NCI-H226 (cell line): ENCODE results near the gene DNAI1.

Experiments used
- DNase-seq: peaks from one replicate; pipeline ENCODE4 v3.0.0-alpha.2; 2015

DNAI1 gene

DNA sequence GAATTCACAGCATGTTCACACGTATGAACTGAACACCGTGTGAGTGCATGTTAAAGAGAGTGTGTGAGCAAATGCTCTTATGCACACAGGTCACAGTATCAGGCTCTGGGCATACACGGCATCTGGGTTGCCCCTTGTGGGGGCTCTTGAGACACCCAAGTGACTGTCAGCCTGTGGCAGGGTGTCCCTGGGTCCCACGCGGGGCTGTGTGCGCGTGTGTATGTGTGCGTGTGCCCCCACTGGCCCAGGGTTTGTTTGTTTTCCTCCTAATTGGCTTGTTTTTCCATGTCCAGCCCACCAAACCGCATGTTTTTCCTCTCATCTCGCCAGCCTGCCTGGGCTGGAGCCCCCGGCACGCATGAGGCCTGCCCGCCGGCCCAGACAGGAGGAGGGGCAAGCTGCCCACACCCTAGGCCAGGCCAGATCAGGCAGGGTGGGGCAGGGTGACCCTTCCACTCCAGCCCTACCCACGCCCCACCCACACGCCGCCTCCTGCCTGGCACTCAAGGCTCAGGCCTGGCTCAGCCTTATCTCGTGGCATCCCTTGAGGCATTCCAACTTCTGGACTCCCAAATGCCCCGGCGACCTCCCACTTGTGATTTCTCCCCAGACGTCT, 102.1 kb downstream of the DNAI1 start:
- DNase-seq: no peak

DNA sequence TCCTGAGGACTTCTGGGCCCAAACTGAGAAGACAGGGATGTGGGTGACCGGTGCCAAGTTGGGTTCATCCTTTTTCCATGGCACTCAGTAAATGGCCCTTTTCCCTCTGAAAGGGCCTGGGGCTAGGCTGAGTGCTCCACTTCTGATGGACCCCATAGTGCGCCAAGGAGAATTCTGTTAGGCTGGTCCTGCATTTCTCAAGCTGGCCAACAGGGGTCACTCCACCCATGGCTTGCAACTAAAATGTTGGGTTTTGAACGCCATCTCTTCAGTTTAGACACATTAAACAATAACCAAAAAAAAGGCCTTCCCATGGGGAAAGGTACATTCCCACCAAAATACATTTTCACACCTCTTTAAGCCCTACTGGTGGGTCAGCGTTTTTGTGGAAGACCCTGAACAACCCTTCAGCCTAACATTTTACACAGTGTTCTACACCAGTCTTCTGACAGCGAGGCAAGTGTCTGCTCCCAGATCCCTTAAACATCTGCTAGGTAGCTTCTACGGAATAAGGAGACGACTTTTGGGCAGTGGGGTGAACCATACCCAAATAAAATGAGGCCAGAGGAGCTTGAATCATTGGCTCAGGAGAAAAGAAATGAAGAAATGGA, 103.6 kb downstream of the DNAI1 start:
- DNase-seq: no peak

DNA sequence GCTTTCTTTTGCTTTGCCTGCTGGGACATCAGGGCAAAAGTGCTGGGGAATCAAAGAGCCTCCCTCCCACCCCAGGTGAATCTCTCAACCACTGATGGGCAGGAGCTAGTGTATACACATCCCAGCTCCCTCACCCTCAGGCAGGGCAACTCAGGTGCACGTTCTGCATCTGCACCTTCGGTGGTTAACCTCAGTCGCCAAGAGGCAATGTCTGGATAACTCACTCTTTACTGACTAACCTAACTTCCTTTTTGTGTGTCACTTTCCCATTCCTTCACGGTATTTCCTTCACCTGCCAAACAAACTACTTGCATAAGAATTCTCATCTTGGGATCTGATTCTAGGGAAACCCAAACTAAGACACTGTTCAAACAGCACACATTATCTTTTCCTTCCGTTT, 104.7 kb downstream of the DNAI1 start:
- no peak for DNase-seq

DNA sequence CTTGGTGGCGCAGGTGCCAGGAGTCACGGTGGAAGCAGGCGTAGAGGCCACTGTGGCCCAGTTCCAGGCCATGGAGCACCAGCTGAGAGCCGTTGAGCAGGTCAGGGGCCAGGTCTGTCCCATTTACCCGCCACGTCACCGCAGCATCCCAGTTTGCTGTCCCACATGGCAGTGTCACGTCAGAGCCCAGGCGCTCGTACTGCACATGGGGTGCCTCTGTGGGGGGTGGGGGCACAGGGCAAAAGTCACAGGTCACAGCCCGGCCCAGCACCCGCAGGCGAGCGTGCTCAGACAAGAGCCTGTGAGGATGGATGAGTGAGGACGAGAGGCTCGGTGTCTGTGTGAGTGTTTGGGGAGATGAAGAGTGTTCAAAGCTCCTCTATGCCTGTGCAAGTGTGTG, 106.0 kb downstream of the DNAI1 start:
- no peak for DNase-seq

DNA sequence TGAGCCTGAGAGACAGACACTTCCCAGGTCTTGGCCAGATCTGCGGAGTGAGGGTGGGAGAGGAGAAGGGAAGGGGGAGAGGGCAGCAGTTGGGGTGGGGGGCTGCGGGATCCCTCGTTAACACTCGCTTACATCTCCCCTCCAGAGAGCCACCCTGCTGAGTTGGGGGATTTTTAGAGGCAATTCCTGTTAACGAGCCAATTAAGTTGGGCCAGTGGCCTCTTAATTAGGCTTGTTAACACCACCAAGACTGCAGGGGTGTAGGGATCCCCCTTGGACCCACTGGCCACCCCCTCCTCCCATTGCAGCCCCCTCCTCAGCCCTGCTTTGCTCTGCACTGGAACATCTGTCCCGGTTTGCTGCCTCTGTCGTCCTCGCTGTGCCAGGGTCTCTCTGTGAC, 107.3 kb downstream of the DNAI1 start:
- DNase-seq: no peak

DNA sequence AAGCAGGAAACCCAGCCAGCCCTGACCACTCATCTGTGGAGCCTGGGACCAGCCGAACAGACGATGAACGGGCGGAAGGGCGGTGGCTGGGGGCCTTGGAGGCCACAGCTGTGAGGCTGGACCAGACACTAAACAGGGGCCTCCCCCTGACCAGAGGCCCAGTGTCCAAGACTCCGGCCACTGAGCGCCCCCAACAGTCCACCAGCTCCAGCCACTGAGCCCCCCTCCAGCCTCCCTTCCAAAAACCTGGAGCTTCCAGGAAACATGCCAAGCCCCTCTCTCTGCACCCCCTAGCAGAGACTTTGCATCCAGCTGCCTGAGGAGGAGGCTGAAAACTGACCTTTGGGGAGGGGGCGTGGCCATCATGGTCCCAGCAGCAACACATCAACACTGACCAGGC, 107.7 kb downstream of the DNAI1 start:
- no peak for DNase-seq

DNA sequence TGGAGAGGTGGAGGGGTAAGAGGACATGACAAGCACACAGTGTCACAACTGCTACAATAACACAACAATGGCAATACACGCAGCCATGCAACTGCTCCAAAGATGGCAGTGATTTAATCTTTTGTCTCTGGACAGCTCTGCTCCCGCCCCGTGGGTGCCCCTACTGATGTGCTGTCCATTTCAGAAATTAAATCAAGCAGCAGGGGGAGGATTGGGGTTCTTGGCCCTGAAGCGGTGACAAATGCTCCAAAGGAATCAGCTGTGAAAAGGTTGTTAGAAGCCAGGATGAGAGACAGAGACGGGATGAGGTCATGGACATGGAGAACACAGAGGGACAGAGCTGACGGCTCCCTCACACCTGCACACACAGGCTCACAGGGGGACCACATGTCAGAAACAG, 108.4 kb downstream of the DNAI1 start:
- no peak for DNase-seq

DNA sequence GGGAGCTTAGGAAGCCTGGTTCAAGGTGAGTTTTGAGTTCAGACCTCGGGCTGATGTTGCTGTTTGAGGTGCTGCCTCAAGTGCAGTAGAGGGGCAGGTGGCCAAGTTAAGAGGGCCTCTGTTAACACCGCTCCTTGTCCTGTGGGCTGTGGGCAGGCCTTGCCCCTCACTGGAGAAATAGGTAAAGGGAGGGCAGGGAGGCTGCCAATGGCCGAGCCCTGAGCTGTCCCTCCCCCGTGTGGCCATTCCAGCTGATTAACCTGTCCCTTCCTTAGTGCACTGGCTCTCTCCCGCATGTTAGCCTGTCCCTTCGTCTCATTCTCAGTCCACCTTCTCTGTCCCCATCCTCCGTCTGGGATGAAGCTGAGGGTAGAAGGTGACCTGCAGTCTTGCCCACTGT, 109.5 kb downstream of the DNAI1 start:
- DNase-seq: no peak

DNA sequence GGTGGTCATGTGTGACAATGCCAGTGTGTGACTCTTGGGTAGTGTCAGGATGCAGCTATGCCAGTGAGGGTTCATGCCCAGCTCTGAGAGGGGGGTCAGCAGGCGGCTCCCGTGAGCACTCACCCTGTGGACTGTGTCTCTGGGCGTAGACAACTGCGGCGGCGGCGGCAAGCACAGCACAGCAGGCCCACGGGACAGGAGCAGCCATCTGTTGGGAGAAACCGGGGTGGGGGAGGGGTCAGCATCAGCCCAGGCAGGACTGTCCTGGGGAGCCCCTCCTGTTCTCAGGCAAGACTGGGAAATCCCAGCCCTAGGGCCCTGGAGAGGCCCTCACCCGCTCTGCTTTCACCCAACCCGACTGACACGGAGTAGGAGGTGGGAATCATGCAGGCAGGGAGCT, 110.2 kb downstream of the DNAI1 start:
- no peak for DNase-seq

DNA sequence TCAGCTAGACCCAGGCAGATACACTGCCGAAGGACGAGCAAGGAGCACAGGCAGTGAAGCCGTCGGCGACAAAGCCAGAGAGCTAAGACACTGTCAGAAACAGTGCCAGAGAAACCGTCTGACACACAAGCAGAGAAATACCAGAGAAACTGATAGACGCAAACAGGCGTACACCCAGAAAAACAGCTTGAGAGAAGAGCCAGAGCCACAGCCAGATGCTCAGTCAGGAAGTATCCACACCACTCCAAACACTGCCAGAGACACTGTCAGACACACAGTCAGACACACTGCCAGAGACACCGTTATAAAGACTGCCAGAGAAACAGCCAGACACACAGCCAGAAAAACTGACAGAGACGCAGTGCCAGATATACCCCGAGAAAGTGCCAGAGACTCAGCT, 111.8 kb downstream of the DNAI1 start:
- DNase-seq: no peak
